SK-N-SH treated with all-trans-retinoic acid at 6 μM for 48 hours (cell line): ENCODE measurements around the gene KIF12.

Experiments used
- ATAC-seq: fragments of 200-7000 bp; cut with Tn5 transposase; 3 replicates; pipeline ENCODE4 v1.9.1; 2020; ENCODE audit warnings: mild to moderate bottlenecking, moderate library complexity
- ARNTL ChIP-seq: fragments of 450-650 bp; formaldehyde crosslinking; IDR thresholded peaks from 2 replicates; pipeline ENCODE4 v1.5.0; 2020; ENCODE audit warnings: low read depth, mild to moderate bottlenecking, moderate library complexity, borderline replicate concordance
- BACH2 ChIP-seq: fragments of 250-450 bp; sonication (Bioruptor Pico); IDR thresholded peaks from 2 replicates; pipeline ENCODE4 v1.9.0; 2021; ENCODE audit warnings: mild to moderate bottlenecking, borderline replicate concordance
- CREB5 ChIP-seq: fragments of 250-450 bp; sonication (Bioruptor Pico); IDR thresholded peaks from 2 replicates; pipeline ENCODE4 v1.5.1; 2020; ENCODE audit warnings: low read depth, mild to moderate bottlenecking, moderate library complexity
- CSDC2 ChIP-seq: fragments of 250-450 bp; sonication (Bioruptor Pico); IDR thresholded peaks from 2 replicates; pipeline ENCODE4 v1.5.0; 2020; ENCODE audit warnings: mild to moderate bottlenecking, moderate library complexity
- CSRNP3 ChIP-seq: fragments of 250-450 bp; sonication (Bioruptor Pico); IDR thresholded peaks from 2 replicates; pipeline ENCODE4 v1.5.1; 2021; ENCODE audit warnings: mild to moderate bottlenecking, moderate library complexity
- ESRRG ChIP-seq: fragments of 250-450 bp; sonication (Bioruptor Pico); IDR thresholded peaks from 2 replicates; pipeline ENCODE4 v1.6.1; 2021; ENCODE audit warnings: mild to moderate bottlenecking
- OSR1 ChIP-seq: fragments of 250-450 bp; sonication (Bioruptor Pico); IDR thresholded peaks from 2 replicates; pipeline ENCODE4 v1.8.0; 2022; ENCODE audit warnings: moderate library complexity, mild to moderate bottlenecking, inconsistent platforms
- PATZ1 ChIP-seq: fragments of 250-450 bp; sonication (Bioruptor Pico); IDR thresholded peaks from 2 replicates; pipeline ENCODE4 v1.8.0; 2020; ENCODE audit warnings: mild to moderate bottlenecking, moderate library complexity, borderline replicate concordance
- POU6F1 ChIP-seq: fragments of 250-450 bp; sonication (Bioruptor Pico); IDR thresholded peaks from 2 replicates; pipeline ENCODE4 v1.8.0; 2021; ENCODE audit warnings: low read depth, mild to moderate bottlenecking, moderate library complexity, borderline replicate concordance
- RARB ChIP-seq: fragments of 250-450 bp; sonication (Bioruptor Pico); IDR thresholded peaks from 2 replicates; pipeline ENCODE4 v1.8.0; 2021; ENCODE audit warnings: mild to moderate bottlenecking, moderate library complexity
- SNAI2 ChIP-seq: fragments of 250-450 bp; sonication (Bioruptor Pico); IDR thresholded peaks from 2 replicates; pipeline ENCODE4 v1.5.0; 2020; ENCODE audit warnings: mild to moderate bottlenecking, moderate library complexity
- TCF4 ChIP-seq: fragments of 250-450 bp; sonication (Bioruptor Pico); IDR thresholded peaks from 2 replicates; pipeline ENCODE4 v1.8.0; 2021; ENCODE audit warnings: mild to moderate bottlenecking, moderate library complexity, borderline replicate concordance
- TOX ChIP-seq: fragments of 250-450 bp; sonication (Bioruptor Pico); IDR thresholded peaks from 2 replicates; pipeline ENCODE4 v1.8.0; 2021; ENCODE audit warnings: mild to moderate bottlenecking, moderate library complexity, borderline replicate concordance
- ZFP3 ChIP-seq: fragments of 250-450 bp; sonication (Bioruptor Pico); IDR thresholded peaks from 2 replicates; pipeline ENCODE4 v1.5.0; 2020; ENCODE audit warnings: mild to moderate bottlenecking, moderate library complexity
- ZFP30 ChIP-seq: fragments of 450-650 bp; formaldehyde crosslinking; IDR thresholded peaks from 2 replicates; pipeline ENCODE4 v1.5.0; 2022; ENCODE audit warnings: mild to moderate bottlenecking, moderate library complexity
- ZNF565 ChIP-seq: fragments of 450-650 bp; formaldehyde crosslinking; conservative IDR thresholded peaks from 2 replicates; pipeline ENCODE4 v1.5.0; 2020; ENCODE audit warnings: low read depth, mild to moderate bottlenecking, moderate library complexity
- ZNF8 ChIP-seq: fragments of 450-650 bp; formaldehyde crosslinking; IDR thresholded peaks from 2 replicates; pipeline ENCODE4 v1.5.0; 2020; ENCODE audit warnings: mild to moderate bottlenecking, moderate library complexity

The KIF12 gene

GRCh38 chr9:114134827-114135396 lies 35.8 kb upstream of the KIF12 start:
- no peak for ATAC-seq
- no peak for TF ChIP-seq BACH2 (CRISPR knock-in tag)
- no peak for TF ChIP-seq POU6F1
- no peak for TF ChIP-seq ZNF8 (CRISPR knock-in tag)
- no peak for TF ChIP-seq ZFP30 (CRISPR knock-in tag)
- TF ChIP-seq ZFP3 (CRISPR knock-in tag), result no peak
- TF ChIP-seq CSRNP3, result no peak
- no peak for TF ChIP-seq RARB (CRISPR knock-in tag)
- TF ChIP-seq ESRRG (CRISPR knock-in tag), result no peak
- TF ChIP-seq TOX (CRISPR knock-in tag), result no peak
- TF ChIP-seq CREB5, result no peak

GRCh38 chr9:114132550-114132918 lies 33.4 kb upstream of the KIF12 start:
- TF ChIP-seq SNAI2 (CRISPR knock-in tag) (no peak), BACH2 (CRISPR knock-in tag) (no peak), OSR1 (CRISPR knock-in tag) (no peak), CSRNP3 (no peak), ZNF8 (CRISPR knock-in tag) (no peak), RARB (CRISPR knock-in tag) (no peak), PATZ1 (CRISPR knock-in tag) (no peak), CSDC2 (CRISPR knock-in tag) (no peak), ARNTL (CRISPR knock-in tag) (no peak)
- ATAC-seq, result no peak

DNA sequence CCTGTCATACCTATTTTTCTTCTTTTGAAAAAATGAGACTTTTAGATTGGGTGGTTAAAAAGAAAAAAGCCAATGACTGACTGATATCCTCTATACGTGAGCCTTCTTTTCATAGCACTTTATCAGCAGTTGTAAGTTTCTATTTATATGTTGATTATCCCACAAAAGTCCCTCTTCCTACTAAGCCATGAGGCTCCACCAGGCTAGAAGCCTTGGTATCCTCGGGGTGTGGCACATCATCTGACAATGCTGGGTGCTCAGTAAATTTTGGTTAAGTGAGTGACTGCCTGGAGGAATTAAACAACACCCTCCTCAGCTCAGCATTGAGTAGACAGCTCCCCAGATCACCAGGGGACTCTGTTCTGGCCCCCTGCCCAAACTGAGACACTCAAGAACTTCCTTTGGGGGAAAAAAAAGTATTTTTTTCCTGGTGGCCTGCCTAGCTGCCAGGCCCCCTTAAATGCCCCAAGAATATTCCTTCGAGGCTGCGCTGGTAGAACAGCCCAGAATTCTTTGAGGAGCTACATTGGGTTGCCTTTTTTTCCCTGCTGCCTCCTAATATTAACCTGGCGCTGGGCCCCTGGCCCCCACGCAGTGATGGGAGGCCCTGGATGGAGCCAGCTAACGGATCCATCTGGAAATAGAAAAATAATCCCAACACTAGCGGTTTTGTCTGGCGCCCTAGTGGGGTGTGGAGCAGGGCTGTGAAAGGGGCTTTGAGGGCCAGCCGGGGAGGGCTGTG lies 32.9 kb upstream of the KIF12 start:
- no peak for TF ChIP-seq TCF4 (CRISPR knock-in tag)
- TF ChIP-seq PATZ1 (CRISPR knock-in tag), result no peak
- TF ChIP-seq OSR1 (CRISPR knock-in tag), result no peak
- TF ChIP-seq ESRRG (CRISPR knock-in tag), result no peak
- no peak for TF ChIP-seq SNAI2 (CRISPR knock-in tag)
- no peak for TF ChIP-seq CSDC2 (CRISPR knock-in tag)
- TF ChIP-seq CREB5, result no peak
- no peak for TF ChIP-seq ZNF565
- TF ChIP-seq TOX (CRISPR knock-in tag), result no peak
- TF ChIP-seq, all 23 proteins: peak for 0
- no peak for ATAC-seq
